Omental fat pad (tissue), 4 donors: ENCODE measurements around the gene TTC14. TPM values are rescaled to one million over a fixed set of nuclear protein-coding genes. Genes with fewer than 3 reads are reported as not detected.

Experiments used
- ATAC-seq: fragments of 150-250 bp; one replicate; pipeline ENCODE4 v1.9.1; 2016; ENCODE audit warnings: mild to moderate bottlenecking, moderate library complexity; ENCODE audit not compliant: low FRiP score
- DNase-seq: peaks from one replicate; pipeline ENCODE4 v3.0.0-alpha.2; 2019; ENCODE audit warnings: low spot score
- total RNA-seq, 4 donors: library from RNA; depleted of rRNA; stranded (reverse); fragments of >200 nt; gene quantifications; one replicate each; pipeline ENCODE4 v1.1.0, GENCODE V29; 2016
- TF ChIP-seq, protein P1 (sequence below), 3 donors: fragments of 450-650 bp; IDR thresholded peaks; one replicate each; pipeline ENCODE4 v1.5.1; 2016 to 2017; ENCODE audit warnings: antibody characterized with exemption in 3 of 3, mild to moderate bottlenecking in 3 of 3, moderate library complexity in 2 of 3

Gene TTC14, protein sequence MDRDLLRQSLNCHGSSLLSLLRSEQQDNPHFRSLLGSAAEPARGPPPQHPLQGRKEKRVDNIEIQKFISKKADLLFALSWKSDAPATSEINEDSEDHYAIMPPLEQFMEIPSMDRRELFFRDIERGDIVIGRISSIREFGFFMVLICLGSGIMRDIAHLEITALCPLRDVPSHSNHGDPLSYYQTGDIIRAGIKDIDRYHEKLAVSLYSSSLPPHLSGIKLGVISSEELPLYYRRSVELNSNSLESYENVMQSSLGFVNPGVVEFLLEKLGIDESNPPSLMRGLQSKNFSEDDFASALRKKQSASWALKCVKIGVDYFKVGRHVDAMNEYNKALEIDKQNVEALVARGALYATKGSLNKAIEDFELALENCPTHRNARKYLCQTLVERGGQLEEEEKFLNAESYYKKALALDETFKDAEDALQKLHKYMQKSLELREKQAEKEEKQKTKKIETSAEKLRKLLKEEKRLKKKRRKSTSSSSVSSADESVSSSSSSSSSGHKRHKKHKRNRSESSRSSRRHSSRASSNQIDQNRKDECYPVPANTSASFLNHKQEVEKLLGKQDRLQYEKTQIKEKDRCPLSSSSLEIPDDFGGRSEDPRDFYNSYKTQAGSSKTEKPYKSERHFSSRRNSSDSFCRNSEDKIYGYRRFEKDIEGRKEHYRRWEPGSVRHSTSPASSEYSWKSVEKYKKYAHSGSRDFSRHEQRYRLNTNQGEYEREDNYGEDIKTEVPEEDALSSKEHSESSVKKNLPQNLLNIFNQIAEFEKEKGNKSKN
- 10 to 100 TPM; 35.7 to 53.1 (median 44.0) TPM for total RNA-seq

DNA sequence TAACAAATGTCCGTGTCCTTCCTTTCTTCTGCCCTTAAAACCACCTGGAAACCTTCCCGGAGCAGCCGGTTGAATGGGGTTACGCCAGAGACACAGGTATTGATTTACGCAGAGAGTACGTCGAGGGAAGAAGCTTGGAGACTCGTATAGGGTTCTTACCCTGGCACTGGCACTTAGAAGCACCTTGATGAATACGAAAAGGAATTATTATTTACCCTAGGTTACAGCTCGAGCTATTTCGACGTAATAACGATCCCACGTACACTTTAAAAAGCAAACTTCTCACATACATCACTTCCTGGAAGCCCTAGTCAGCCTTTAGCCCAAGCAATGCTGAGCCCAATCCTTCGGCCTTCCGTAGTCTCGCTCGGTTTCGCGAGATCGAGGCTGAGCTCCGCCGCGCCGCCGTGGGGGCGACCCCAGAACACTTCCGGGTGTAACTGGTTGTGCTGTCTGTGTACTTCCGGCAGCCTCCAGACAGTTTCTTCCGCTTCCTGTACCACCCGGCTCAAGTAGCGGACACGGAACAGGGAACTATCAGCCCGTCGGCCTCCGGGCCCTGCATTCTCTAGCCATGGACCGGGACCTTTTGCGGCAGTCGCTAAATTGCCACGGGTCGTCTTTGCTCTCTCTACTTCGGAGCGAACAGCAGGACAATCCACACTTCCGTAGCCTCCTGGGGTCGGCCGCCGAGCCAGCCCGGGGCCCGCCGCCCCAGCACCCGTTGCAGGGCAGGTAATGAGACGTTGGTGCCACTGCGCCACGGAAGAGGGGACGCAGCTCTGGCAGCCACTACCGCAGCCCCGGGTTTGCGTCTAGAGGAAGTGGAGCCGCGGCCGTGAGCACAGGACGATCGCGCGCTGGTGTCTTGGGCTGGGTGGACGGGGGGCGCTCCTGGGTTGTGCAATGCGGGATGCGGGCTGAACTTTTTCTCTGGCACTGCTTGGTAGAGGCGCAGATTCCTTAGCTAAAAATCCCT is at the start of gene TTC14:
TSS of gene TTC14 (plus strand) at position 476 of the 979 bp plus-strand sequence. CDS start at position 575, 99 bp downstream.
- TF ChIP-seq, protein P1, sequence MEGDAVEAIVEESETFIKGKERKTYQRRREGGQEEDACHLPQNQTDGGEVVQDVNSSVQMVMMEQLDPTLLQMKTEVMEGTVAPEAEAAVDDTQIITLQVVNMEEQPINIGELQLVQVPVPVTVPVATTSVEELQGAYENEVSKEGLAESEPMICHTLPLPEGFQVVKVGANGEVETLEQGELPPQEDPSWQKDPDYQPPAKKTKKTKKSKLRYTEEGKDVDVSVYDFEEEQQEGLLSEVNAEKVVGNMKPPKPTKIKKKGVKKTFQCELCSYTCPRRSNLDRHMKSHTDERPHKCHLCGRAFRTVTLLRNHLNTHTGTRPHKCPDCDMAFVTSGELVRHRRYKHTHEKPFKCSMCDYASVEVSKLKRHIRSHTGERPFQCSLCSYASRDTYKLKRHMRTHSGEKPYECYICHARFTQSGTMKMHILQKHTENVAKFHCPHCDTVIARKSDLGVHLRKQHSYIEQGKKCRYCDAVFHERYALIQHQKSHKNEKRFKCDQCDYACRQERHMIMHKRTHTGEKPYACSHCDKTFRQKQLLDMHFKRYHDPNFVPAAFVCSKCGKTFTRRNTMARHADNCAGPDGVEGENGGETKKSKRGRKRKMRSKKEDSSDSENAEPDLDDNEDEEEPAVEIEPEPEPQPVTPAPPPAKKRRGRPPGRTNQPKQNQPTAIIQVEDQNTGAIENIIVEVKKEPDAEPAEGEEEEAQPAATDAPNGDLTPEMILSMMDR (IDR thresholded peaks at IDR 0.05), result no peak
- peak; percentile 62 for DNase-seq
- ATAC-seq, result peak; percentile 99

DNA sequence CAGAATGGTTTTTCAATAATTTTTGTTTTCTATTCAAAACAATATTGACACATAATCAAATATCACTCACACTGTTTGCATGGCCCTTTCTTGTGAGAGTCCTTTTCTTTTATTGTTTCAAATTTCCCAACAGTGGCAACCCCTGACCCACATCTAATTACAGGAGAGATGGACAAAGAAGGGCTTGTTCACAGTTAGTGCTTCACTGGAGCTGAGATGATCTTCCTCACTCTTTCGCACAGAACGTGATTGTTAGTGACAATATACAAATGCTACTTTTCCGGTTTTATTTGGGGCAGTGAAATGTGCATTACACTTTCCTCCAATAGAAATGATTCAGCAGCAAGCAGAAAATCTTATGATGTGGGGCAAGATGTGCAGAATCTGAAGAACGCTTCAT is 38.6 kb upstream of the TTC14 start:
- ATAC-seq (no peak), DNase-seq (no peak)
- TF ChIP-seq, protein P1 (IDR thresholded peaks at IDR 0.05), result no peak

DNA sequence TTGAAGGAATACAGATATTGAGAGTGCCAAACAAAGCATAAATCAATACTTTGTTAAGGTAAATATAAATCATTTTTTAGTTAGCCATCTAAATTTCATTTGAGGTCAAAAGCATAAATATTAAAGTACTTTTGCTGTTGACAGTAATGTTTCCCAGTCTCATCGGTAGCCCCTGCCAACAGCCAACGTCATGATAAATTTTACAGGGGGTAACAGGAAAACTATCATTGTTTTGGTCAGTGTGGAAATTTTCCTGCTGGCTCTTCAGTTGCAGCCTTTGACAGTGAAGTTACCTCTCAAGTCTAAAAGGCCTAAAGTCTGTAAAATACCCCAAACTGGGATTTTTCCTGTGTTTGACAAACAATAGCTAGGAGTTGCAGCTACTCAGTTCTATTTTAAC is 37.3 kb upstream of the TTC14 start:
- ATAC-seq (no peak), DNase-seq (no peak)
- TF ChIP-seq, protein P1 (IDR thresholded peaks at IDR 0.05), result no peak

DNA sequence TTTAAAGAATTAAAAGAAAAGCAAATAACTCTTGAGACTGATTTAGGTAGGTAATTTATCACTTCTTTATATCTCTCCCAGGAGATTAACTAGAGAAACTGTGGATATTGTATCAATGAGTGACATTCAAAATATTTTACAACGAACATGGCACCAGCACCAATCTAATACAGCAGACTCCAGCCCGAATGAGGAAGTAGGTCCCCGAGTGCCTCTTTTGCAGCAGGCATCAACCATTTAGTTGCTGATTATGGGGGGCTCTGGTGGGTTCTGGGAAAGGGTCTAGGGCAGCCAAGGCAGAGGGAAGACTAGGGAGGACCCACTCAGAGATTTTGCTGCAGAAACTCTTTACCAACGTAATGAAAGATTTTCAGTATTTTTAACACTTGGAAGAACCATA is 31.7 kb upstream of the TTC14 start:
- ATAC-seq (no peak), DNase-seq (no peak)
- TF ChIP-seq, protein P1 (IDR thresholded peaks at IDR 0.05), result no peak

DNA sequence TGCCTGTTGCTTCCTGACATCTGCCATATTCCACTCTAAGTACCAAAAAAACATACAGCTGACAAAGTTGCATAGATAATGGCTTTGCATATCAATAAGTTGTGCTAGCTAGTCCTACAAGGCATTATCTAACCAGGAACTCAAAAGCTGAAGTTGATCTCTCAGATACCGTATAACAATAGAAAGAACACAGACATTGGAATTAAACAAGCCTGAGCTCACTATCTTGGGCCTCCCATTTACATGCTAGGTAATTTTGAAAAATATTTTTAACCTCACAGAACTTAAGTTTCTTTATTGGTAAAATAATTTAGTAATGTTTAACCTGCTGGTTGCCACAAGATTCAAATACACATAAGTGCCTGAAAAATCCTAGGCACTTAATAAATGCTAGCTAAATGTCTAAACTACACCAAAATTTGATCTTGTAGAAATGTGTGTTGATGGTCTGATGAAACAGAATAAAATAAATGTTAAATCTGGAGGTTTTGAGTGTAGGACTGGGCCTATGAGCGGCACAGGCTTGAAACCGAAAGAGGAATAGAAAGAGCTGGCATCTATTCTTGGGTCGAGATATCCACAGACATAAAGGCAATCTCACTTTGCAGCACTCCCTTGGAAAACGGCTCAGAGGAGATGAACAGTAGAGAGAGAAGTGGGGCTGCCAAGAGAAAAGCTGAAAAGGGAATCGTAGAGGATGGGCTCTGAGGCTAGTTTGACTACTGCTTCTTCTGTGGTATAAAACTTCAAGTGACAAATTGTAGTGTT is 29.9 kb upstream of the TTC14 start:
- DNase-seq, result no peak
- no peak for ATAC-seq
- TF ChIP-seq, protein P1 (IDR thresholded peaks at IDR 0.05), result no peak

DNA sequence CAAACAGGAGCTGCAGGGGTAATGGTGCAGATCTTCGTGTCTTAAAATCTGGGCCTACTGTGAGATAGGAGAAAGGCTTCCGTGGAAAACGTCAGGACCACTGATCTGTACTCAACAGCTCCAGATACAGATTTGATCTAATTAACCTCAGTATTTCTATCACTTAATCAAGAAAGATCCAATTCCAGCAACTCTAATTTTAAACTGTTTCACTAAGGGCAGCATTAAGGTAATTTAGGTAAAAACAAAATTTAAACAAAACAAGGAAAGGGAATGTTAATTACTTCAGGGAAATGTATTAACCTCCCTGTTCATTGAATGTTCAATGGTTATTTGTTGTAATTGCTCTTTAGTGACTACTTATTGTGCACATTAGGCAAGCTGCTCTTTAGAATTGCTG is 26.4 kb upstream of the TTC14 start:
- no peak for ATAC-seq

More for the DNA sequence above, 26.4 kb upstream of the TTC14 start:
- TF ChIP-seq, protein P1 (IDR thresholded peaks at IDR 0.05), result no peak
- no peak for DNase-seq
